ENCODE results near the gene PLXNA4.
"Not testable (repeated sequence)": the region's sequence is repeated elsewhere in the genome, so short reads cannot be mapped to it uniquely, and the experiment has no call there.

Gene PLXNA4

GRCh38 chr7:132187391-132187790 is 388.9 kb downstream of the PLXNA4 start:
- no peak for DNase-seq (ENCODE audit: insufficient read length, low spot score)
- no peak for FAIRE-seq
- TF ChIP-seq POLR2AphosphoS5 (IDR thresholded peaks at IDR 0.05; ENCODE audit: low read depth, low read length) (no peak), POLR2A (IDR thresholded peaks at IDR 0.05; ENCODE audit: low read depth, low read length) (no peak), SPI1 (IDR thresholded peaks at IDR 0.05; ENCODE audit: low read depth, low read length) (no peak), POU2F2 (IDR thresholded peaks at IDR 0.05; ENCODE audit: low read depth, low read length) (no peak), TAF1 (IDR thresholded peaks at IDR 0.05; ENCODE audit: low read depth, low read length) (no peak), PAX5 (IDR thresholded peaks at IDR 0.05; ENCODE audit: insufficient read depth, low read length, severe bottlenecking) (no peak)

- DNase-seq (ENCODE audit: insufficient read length, low spot score) (no peak), FAIRE-seq (no peak)
- no peak for TF ChIP-seq POLR2AphosphoS5 (IDR thresholded peaks at IDR 0.05; ENCODE audit: low read depth, low read length)
- no peak for TF ChIP-seq SPI1 (IDR thresholded peaks at IDR 0.05; ENCODE audit: low read depth, low read length)
- no peak for TF ChIP-seq POU2F2 (IDR thresholded peaks at IDR 0.05; ENCODE audit: low read depth, low read length)
- no peak for TF ChIP-seq POLR2A (IDR thresholded peaks at IDR 0.05; ENCODE audit: low read depth, low read length)
- no peak for TF ChIP-seq TAF1 (IDR thresholded peaks at IDR 0.05; ENCODE audit: low read depth, low read length)
- TF ChIP-seq PAX5 (IDR thresholded peaks at IDR 0.05; ENCODE audit: insufficient read depth, low read length, severe bottlenecking) = no peak
These were observed 391.1 kb downstream of the PLXNA4 start for GRCh38 chr7:132185150-132185549.

- DNase-seq (ENCODE audit: insufficient read length, low spot score) (no peak), FAIRE-seq (no peak)
- no peak for TF ChIP-seq SPI1 (IDR thresholded peaks at IDR 0.05; ENCODE audit: low read depth, low read length)
- TF ChIP-seq POLR2AphosphoS5 (IDR thresholded peaks at IDR 0.05; ENCODE audit: low read depth, low read length) = no peak
These were observed 392.4 kb downstream of the PLXNA4 start for GRCh38 chr7:132183781-132184380.

- no peak for DNase-seq (ENCODE audit: insufficient read length, low spot score)
- no peak for FAIRE-seq
- TF ChIP-seq PAX5 (IDR thresholded peaks at IDR 0.05; ENCODE audit: insufficient read depth, low read length, severe bottlenecking) (no peak), POLR2AphosphoS5 (IDR thresholded peaks at IDR 0.05; ENCODE audit: low read depth, low read length) (no peak), POU2F2 (IDR thresholded peaks at IDR 0.05; ENCODE audit: low read depth, low read length) (no peak), SPI1 (IDR thresholded peaks at IDR 0.05; ENCODE audit: low read depth, low read length) (no peak), TAF1 (IDR thresholded peaks at IDR 0.05; ENCODE audit: low read depth, low read length) (no peak), POLR2A (IDR thresholded peaks at IDR 0.05; ENCODE audit: low read depth, low read length) (no peak)
These were observed 393.3 kb downstream of the PLXNA4 start for GRCh38 chr7:132182992-132183391.

GRCh38 chr7:132181946-132182685 is 394.2 kb downstream of the PLXNA4 start:
- TF ChIP-seq PAX5 (IDR thresholded peaks at IDR 0.05; ENCODE audit: insufficient read depth, low read length, severe bottlenecking) = no peak
- TF ChIP-seq SPI1 (IDR thresholded peaks at IDR 0.05; ENCODE audit: low read depth, low read length) = no peak
- no peak for TF ChIP-seq POLR2AphosphoS5 (IDR thresholded peaks at IDR 0.05; ENCODE audit: low read depth, low read length)
- TF ChIP-seq POU2F2 (IDR thresholded peaks at IDR 0.05; ENCODE audit: low read depth, low read length) = no peak
- no peak for TF ChIP-seq POLR2A (IDR thresholded peaks at IDR 0.05; ENCODE audit: low read depth, low read length)
- no peak for TF ChIP-seq TAF1 (IDR thresholded peaks at IDR 0.05; ENCODE audit: low read depth, low read length)
- FAIRE-seq (no peak), DNase-seq (ENCODE audit: insufficient read length, low spot score) (no peak)

GRCh38 chr7:132181371-132181770 is 394.9 kb downstream of the PLXNA4 start:
- FAIRE-seq (no peak), DNase-seq (ENCODE audit: insufficient read length, low spot score) (no peak)
- TF ChIP-seq POLR2AphosphoS5 (IDR thresholded peaks at IDR 0.05; ENCODE audit: low read depth, low read length) = no peak
- TF ChIP-seq SPI1 (IDR thresholded peaks at IDR 0.05; ENCODE audit: low read depth, low read length) = no peak
- no peak for TF ChIP-seq POLR2A (IDR thresholded peaks at IDR 0.05; ENCODE audit: low read depth, low read length)
- no peak for TF ChIP-seq TAF1 (IDR thresholded peaks at IDR 0.05; ENCODE audit: low read depth, low read length)

GRCh38 chr7:132180481-132180880 is 395.8 kb downstream of the PLXNA4 start:
- TF ChIP-seq POLR2A (IDR thresholded peaks at IDR 0.05; ENCODE audit: low read depth, low read length) (no peak), POLR2AphosphoS5 (IDR thresholded peaks at IDR 0.05; ENCODE audit: low read depth, low read length) (no peak), SPI1 (IDR thresholded peaks at IDR 0.05; ENCODE audit: low read depth, low read length) (no peak), PAX5 (IDR thresholded peaks at IDR 0.05; ENCODE audit: insufficient read depth, low read length, severe bottlenecking) (no peak), POU2F2 (IDR thresholded peaks at IDR 0.05; ENCODE audit: low read depth, low read length) (no peak), TAF1 (IDR thresholded peaks at IDR 0.05; ENCODE audit: low read depth, low read length) (no peak)
- no peak for FAIRE-seq
- no peak for DNase-seq (ENCODE audit: insufficient read length, low spot score)

- no peak for FAIRE-seq
These were observed 396.6 kb downstream of the PLXNA4 start for GRCh38 chr7:132179681-132180080.

GRCh38 chr7:132179080-132179430 is 397.2 kb downstream of the PLXNA4 start:
- TF ChIP-seq TAF1 (IDR thresholded peaks at IDR 0.05; ENCODE audit: low read depth, low read length) (no peak), POLR2AphosphoS5 (IDR thresholded peaks at IDR 0.05; ENCODE audit: low read depth, low read length) (no peak), POLR2A (IDR thresholded peaks at IDR 0.05; ENCODE audit: low read depth, low read length) (no peak), SPI1 (IDR thresholded peaks at IDR 0.05; ENCODE audit: low read depth, low read length) (no peak), POU2F2 (IDR thresholded peaks at IDR 0.05; ENCODE audit: low read depth, low read length) (no peak), PAX5 (IDR thresholded peaks at IDR 0.05; ENCODE audit: insufficient read depth, low read length, severe bottlenecking) (no peak)
- DNase-seq (ENCODE audit: insufficient read length, low spot score) (no peak), FAIRE-seq (no peak)

More at GRCh38 chr7:132179681-132180080, 396.6 kb downstream of the PLXNA4 start:
- TF ChIP-seq POLR2A (IDR thresholded peaks at IDR 0.05; ENCODE audit: low read depth, low read length) = no peak
- TF ChIP-seq POU2F2 (IDR thresholded peaks at IDR 0.05; ENCODE audit: low read depth, low read length) = no peak
- no peak for TF ChIP-seq POLR2AphosphoS5 (IDR thresholded peaks at IDR 0.05; ENCODE audit: low read depth, low read length)
- TF ChIP-seq TAF1 (IDR thresholded peaks at IDR 0.05; ENCODE audit: low read depth, low read length) = no peak
- TF ChIP-seq PAX5 (IDR thresholded peaks at IDR 0.05; ENCODE audit: insufficient read depth, low read length, severe bottlenecking) = no peak
- no peak for TF ChIP-seq SPI1 (IDR thresholded peaks at IDR 0.05; ENCODE audit: low read depth, low read length)
- DNase-seq (ENCODE audit: insufficient read length, low spot score) = no peak

GRCh38 chr7:132178402-132179079 is 397.7 kb downstream of the PLXNA4 start:
- DNase-seq (ENCODE audit: insufficient read length, low spot score); FAIRE-seq: not testable (repeated sequence)
